CD4-positive, alpha-beta T cell treated with Interleukin-1 beta for 1 hour (primary cell): ENCODE results near the gene TMEM82.

Experiments used
- DNase-seq, 2 donors: peaks; one replicate each; pipeline ENCODE4 v3.0.0-alpha.2; 2020 to 2022

TMEM82 gene

GRCh38 chr1:15757575-15758342 is 15.5 kb downstream of the TMEM82 start:
- DNase-seq, result no peak

GRCh38 chr1:15758343-15758931 is 16.1 kb downstream of the TMEM82 start, which contains the start of gene FBLIM1:
Gene FBLIM1 (plus strand): TSS chr1:15758795. CDS start chr1:15764984, 6,189 bp downstream.
- no peak for DNase-seq

GRCh38 chr1:15758953-15759661 is 16.8 kb downstream of the TMEM82 start:
- DNase-seq, result no peak

GRCh38 chr1:15760520-15761211 is 18.4 kb downstream of the TMEM82 start:
- DNase-seq, result no peak

DNA sequence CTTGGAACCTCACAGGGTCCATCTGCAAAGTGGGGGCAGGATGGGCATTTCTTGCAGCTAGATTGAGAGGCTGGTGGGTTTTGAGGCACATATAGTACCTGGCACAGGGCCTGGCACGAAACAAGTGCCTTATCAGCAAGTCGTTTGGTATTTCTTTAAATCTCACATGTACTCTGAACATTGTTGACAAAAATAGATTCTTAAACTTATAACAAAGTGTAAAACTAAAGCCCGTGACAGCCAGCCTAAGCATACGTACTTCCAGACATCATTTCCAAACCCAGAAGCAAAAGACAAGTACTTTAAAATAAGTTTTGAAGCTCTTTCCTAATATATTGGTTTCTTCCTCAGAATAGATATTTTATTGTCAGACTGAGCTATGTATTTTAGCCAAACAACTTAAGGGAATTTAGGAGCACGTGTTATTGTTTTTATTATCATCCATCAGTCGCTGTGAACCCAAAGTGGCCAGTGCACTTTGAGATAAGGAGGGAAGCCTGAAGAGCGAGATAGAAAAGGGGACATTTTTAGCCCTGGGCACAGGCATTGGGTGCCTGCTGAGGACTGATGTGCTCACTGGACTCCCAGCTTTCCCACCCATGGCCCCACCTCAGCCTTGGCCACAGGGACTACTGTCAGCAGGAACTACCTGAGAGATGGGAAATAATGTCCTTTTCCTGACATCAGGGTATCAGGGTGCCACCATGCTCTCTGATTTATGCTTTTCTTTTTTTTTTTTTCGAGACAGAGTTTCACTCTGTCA is 19.2 kb downstream of the TMEM82 start:
- no peak for DNase-seq

- DNase-seq, result no peak
Measured at GRCh38 chr1:15762546-15762945, 20.2 kb downstream of the TMEM82 start.

GRCh38 chr1:15764269-15764764 is 22.0 kb downstream of the TMEM82 start:
- no peak for DNase-seq

DNA sequence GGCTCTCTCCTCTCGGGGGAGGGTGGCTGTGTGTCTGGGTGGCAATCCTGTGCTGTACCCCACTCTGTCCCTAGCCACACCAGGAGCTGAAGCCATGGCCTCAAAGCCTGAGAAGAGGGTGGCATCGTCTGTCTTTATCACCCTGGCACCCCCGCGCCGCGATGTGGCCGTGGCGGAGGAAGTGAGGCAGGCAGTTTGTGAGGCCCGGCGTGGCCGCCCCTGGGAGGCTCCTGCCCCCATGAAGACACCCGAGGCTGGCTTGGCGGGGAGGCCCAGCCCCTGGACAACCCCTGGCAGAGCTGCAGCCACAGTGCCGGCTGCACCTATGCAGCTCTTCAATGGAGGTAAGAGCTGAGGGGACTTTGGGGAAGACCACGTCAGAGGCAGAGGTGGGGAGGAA is 22.6 kb downstream of the TMEM82 start:
- DNase-seq, result no peak

DNA sequence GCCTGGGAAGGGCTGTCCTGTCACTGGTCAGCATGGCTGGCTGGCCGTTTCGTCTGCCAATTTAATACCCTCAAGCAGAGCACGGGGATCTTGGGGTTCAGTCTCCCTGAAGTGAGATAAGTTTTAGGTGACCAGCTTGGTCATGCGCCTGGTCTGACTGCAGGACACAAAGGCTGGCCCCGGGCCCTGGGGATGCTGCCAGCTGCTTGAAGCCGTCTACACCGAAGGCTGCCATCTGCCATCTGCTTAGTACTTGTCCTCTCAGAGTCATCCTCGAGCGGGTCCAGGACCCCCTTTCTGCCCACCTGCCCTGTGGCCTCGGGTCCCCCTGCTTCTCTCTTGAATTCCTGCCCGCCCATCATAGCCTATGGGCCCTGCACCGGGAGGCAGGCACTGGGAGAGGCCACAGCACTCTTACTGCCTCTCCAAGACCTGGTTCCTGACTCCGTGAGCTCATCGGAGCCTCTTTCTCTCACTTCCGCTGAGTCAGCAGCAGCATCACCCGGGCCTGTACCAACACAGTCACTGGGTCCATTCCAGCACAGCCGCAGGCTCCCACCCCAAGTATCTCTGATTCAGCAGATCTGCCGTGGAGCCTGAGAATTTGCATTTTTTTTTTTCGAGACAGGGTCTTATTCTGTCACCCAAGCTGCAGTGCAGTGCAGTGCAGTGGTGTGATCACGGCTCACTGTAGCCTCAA is 23.3 kb downstream of the TMEM82 start:
- DNase-seq, result no peak

GRCh38 chr1:15767941-15768340 is 25.6 kb downstream of the TMEM82 start:
- no peak for DNase-seq

DNA sequence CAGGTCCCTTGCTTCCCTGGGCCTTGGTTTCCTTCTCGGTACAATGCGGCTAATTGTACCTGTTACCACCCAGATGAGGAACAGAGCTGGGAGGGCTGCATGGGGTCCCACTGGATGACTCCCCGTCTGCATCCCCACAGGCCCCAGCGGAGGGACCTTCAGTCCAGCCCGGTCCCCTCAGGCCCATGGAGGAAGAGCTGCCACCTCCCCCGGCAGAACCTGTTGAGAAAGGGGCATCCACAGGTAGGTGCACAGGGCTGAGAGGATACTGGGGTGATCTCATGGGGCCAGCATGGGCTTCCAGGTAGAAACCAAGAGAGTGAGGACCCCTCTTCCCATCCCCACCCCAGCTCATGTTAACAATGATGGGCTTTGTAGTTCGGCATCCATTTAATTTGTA is 26.1 kb downstream of the TMEM82 start:
- DNase-seq, result no peak

- no peak for DNase-seq
Measured at GRCh38 chr1:15770313-15770962, 28.1 kb downstream of the TMEM82 start.

- DNase-seq, result no peak
Measured at GRCh38 chr1:15771836-15772515, 29.7 kb downstream of the TMEM82 start.

DNA sequence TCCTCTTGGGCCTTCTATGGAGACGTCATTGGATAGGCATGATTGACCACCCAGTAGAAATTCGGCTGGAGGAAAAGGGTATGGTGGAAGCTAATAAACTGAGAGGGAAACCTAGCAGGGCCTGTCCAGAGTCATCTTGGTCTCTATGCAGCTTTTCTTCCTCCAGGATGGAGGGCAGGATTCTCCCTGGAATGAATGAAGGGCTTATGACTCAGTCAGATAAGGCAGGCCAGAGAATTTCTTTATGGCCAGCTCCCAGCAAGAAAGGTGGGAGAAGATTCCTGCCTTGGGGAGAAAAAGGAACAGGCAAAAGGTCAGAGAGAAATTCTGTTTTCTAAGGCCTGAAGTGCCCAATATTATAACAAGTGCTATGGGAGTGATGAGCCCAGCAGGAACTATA is 33.4 kb downstream of the TMEM82 start:
- DNase-seq, result no peak

- DNase-seq, result no peak
Measured at GRCh38 chr1:15777909-15778707, 35.8 kb downstream of the TMEM82 start.

GRCh38 chr1:15785683-15786082 is 43.4 kb downstream of the TMEM82 start:
- no peak for DNase-seq

- DNase-seq, result no peak
Measured at GRCh38 chr1:15786581-15786980, 44.3 kb downstream of the TMEM82 start.

DNA sequence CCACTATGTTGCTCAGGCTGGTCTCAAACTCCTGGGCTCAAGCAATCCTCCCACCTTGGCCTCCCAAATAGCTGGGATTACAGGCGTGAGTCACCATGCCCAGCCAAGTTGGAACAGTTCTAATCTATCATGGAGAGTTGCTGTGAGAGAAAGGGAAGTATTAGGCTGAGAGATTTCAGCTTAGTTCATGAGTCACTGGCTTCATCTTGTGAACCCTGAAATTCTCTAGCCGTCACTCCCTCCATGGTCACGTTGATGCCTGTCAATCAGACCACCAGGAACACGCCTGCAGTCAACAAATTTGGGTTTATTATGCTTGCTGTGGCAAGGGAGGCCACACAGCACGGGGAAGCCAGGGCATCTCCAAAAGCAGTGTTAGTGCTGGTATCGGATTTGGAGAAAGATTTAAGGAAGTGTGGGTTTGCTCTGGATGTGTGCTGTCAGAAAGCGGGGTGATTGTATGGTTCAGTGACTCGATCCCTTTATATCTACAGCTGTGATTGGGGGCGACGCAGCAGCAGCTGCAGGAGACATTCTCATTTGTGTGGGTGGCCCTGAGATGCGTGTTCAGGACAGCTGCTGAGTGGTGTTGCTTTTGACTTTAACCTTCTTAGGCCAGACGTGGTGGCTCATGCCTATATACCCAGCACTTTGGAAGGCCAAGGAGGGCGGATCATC is 46.5 kb downstream of the TMEM82 start:
- DNase-seq, result peak in 1 of 2 donors; percentile 6

DNA sequence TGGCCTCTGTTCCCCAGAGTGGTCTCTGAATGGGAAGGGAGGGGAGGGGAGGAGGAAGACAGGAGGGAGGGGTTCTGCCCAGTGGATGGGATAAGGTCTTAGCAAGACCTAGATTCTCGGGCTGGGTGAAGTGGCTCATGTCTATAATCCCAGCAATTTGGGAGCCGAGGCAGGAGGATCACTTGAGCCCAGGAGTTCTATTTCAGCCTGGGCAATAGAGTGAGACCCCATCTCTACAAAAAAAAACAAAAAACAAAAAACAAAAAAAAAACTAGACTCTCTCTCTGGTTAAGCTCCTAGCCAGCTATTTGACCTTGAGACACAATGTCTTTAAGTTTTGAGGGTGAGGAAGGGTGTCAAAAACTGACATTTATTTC is 53.8 kb downstream of the TMEM82 start:
- DNase-seq, result no peak
